GM19238 (cell line): Measurements from ENCODE around the gene PHKG1.
"Not testable (repeated sequence)": the region's sequence is repeated elsewhere in the genome, so short reads cannot be mapped to it uniquely, and the experiment has no call there.

Experiments
- DNase-seq: peaks from one replicate; pipeline ENCODE4 v3.0.0; 2011; ENCODE audit warnings: low spot score; ENCODE audit not compliant: insufficient read length

Gene PHKG1

DNA sequence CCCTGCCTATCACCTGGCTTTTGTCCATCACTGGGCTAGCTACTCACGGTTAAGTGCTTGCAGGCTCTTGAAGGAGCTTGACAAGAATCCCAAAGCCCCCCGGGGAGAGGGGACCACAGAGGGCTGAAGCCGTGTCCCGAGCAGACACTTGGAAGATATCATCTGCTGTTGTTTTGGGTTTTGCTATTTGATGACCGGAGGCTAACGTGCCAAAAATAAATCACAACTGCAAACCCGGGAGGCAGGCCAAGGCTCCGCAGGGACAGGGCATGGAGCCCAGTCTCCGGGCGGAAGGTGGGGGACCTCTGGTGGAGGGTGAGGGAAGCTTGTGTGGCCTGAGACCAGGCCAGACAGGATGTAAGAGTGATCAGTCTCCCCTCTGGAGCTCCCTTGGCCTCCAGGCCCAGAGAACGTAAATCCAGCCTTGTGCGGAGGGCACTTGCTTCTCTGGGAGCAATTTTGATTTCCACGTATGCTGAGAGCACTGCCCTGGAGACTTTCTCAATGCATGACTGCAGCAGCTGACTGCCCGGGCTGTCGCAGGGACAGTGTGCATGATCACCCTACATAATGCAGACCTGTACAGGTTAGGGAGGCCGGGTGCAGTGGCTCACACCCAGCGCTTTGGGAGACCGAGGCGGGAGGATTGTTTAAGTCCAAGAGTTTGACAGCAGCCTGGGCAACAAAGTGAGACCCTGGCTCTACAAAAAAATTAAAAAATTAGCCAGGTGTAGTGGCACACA is at the start of gene PHKG1:
Gene PHKG1 (minus strand): TSS at position 164 of the 743 bp plus-strand sequence. CDS start 4,011 bp downstream, outside the sequence.
- no peak for DNase-seq

GRCh38 chr7:56131062-56131461 is 38.3 kb upstream of the PHKG1 start:
- not testable (repeated sequence) for DNase-seq

- DNase-seq: no peak
These were observed 34.7 kb upstream of the PHKG1 start for GRCh38 chr7:56127241-56127975.

- DNase-seq: no peak
These were observed 33.1 kb upstream of the PHKG1 start for GRCh38 chr7:56125831-56126230.

GRCh38 chr7:56124981-56125380 is 32.2 kb upstream of the PHKG1 start:
- no peak for DNase-seq

DNA sequence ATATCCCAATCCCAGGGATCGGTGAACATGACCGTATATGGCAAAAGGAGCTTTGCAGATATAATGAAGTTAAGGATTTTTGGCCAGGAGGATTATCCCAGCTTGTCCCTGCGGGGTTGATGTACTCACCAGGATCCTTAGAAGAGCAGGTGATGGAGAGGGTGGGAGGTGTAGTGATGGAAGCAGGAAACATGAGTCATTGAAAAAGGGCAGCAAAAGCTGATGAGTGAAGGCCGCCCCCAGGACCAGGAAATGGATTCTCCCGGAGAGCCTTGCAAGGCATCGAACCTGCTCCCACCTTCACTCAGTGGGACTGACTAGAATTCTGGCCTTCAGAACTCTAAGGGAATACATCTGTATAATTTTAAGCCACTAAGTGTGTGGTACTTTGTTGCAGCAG is 28.7 kb upstream of the PHKG1 start:
- no peak for DNase-seq

GRCh38 chr7:56115852-56116538 is 23.2 kb upstream of the PHKG1 start, which contains the start of gene NUPR2:
TSS of gene NUPR2 (minus strand) at chr7:56116417. CDS start at chr7:56116314, 103 bp downstream.
- DNase-seq: no peak

GRCh38 chr7:56112244-56112643 is 19.5 kb upstream of the PHKG1 start:
- not testable (repeated sequence) for DNase-seq

DNA sequence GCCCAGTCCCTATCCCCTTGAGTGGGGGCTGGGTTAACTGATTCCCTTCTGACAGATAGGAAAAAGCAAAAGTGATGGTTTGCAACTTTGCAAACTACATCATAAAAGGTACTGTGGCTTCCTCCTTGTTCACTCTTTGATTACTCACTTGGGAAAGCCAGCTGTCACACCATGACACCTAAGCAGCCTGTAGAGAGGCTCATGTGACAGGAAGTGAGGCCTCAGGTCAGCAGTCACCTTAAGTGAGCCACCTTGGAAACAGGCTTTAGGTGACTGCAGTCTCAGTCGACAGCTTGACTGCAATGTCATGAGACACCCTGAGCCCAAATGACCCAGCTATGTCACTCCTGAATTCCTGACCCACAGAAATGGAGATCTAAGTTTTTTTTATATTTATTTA is 17.9 kb upstream of the PHKG1 start:
- DNase-seq: no peak

DNA sequence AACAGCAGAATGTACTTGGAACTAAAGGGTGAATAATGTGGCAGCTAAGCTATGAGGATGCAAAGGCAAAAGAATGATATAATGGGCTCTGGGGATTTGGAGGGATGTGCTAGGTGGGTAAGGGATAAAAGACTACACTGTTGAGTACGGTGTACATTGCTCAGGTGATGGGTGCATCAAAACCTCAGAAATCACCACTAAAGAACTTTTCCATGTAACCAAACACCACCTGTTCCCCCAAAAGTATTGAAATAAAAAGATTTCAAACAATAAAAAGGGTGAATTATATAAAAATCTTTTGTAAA is 15.2 kb upstream of the PHKG1 start:
- DNase-seq: no peak

DNA sequence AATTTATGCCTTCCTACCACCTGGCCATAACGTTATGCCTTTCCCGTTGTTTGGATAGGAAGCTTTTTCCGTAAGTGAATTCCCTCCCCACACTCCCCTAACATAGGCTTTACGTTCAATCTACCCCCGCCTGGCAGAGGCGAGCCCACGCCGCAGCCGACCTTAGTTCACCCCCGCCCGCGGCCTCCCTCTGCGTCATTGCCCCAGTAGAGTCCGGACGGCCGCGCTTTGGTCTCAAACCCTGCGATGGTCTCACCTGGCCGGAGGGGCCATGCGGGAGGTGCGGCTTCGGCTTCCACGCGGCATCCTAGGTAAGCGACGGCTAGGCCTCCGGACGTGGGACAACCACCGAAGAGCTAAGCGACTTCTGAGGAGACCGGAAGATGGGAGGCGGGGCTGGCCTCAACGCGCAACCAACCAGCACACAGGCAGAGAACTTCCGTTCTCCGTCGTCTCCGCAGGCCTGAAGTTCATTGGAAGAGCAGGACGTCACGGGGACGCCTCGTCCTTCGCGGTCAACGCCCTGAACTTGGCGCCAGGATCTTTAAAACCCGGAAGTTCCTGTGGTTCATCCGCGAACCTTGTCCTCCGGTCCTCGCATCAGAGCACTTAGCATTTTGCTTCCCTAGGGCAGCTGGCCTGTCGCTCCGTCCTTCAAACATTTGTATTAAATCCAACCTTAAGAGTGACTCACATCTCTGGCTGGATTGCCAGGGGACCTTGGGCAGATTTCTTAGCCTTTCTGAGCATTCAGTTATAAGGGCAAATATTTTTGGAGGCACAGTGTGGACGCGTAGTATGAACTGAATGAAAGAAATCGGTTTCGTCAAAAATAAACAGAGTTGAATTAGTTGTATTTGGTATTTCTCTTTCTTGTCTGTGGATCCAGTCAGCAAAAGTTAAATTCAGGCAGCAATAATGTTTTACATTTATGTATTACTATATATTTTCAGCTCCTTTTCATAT is 13.6 kb upstream of the PHKG1 start, which contains the start of gene CHCHD2:
Gene CHCHD2 (minus strand): TSS at position 369 of the 966 bp plus-strand sequence. CDS start 63 bp downstream, at position 306.
- DNase-seq: peak; percentile 96

DNA sequence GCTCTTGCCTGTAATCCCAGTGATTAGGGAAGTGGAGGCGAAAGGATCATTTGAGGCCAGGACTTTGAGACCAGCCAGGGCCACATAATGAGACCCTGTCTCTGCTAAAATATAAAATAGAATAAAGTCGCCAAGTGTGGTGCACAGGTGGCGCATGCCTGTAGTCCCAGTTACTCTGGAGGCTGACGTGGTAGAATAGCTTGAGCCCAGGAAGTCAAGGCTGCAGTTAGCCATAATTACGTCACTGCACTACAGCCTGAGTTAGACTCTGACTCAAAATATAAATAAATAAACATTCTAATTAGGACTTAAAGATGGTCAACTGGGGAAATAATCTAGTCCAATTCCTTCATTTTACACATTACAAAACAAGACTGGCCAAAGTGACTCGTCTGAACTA is 12.8 kb upstream of the PHKG1 start:
- no peak for DNase-seq

DNA sequence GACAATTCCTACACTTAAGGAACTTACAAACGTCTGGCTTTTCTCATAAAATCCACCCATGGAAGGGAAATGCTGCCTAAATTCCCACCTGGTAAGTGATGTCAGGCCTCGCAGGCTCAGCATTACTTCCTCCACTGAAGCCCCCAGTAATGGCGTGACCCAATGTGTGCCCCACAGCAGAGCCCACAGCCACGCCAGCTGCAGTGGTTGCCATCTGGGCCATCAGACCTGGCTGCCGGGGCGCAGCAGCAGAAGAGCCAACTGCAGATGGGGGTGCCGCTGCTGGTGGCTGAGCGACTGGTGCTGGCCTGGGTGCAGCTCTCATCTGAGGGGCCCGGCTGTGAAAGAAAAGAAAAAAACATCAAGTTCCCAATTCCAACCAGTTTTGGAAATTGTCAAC is 11.4 kb upstream of the PHKG1 start:
- not testable (repeated sequence) for DNase-seq

DNA sequence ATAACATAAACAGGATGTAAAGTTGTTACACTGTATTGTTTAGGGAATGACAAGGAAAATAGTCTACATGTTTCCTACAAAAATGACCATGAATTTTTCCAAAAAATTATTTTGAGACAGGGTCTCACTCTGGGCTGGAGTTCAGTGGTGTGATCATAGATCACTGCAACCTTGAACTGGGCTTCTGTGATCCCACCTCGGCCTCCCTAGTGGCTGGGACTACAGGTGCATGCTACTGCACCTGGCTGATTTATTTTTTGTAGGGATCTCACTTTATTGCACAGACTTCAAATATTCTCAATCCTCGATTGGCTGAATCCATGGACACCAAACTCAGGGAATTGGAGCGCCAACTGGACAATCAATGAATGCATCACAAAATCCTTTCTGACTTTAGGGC is 6.9 kb upstream of the PHKG1 start:
- DNase-seq: no peak

DNA sequence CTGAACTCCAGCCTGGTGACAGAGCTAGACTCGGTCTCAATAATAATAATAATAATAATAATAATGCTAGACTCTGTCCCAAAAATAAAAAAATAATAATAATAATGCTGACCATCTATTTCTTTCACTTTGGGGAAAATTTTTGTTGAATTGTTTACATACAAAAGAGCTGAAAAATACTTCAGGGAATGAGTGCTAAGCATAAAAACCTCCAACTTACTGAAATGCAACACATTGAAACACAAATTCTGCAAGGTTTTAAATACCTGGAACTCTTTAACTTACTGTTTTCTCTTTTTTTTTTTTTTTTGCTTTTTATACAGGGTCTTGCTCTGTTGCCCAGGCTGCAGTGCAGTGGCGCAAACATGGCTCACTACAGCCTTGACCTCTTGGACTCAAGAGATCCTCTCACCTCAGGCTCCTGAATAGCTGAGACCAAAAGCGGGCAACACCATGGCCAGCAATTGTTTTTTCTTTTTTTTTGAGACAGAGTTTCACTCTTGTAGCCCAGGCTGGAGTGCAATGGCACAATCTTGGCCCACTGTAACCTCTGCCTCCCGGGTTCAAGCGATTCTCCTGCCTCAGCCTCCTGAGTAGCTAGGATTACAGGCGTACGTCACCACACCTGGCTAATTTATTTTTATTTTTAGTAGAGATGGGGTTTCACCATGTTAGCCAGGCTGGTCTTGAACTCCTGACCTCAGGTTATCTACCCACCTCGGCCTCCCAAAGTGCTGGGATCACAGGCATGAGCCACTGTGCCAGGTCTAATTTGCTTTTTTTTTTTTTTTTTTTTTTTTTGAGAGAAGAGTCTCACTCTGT is 5.6 kb upstream of the PHKG1 start:
- DNase-seq: not testable (repeated sequence)

- DNase-seq: no peak
These were observed 4.9 kb upstream of the PHKG1 start for GRCh38 chr7:56097700-56098099.

DNA sequence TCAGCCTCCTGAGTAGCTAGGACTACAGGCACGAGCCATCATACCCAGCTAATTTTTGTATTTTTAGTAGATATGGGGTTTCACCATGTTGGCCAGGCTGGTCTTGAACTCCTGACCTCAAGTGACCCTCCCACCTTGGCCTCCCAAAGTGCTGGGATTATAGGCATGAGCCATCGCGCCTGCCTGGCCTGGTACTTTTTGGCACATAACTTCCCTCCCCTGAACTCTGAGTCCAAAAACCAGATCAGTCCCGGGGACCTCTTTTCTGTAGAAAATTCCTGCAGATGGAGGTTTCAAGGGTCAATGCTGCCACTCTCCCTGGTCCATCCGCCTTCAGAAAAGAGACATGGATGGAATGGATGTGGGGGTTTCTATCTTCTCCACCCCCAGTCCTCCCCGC is 364 bp downstream of the PHKG1 start:
- not testable (repeated sequence) for DNase-seq

GRCh38 chr7:56091591-56091990 is 1.2 kb downstream of the PHKG1 start:
- DNase-seq: no peak

- DNase-seq: no peak
These were observed 5.3 kb downstream of the PHKG1 start for GRCh38 chr7:56087445-56087844.

DNA sequence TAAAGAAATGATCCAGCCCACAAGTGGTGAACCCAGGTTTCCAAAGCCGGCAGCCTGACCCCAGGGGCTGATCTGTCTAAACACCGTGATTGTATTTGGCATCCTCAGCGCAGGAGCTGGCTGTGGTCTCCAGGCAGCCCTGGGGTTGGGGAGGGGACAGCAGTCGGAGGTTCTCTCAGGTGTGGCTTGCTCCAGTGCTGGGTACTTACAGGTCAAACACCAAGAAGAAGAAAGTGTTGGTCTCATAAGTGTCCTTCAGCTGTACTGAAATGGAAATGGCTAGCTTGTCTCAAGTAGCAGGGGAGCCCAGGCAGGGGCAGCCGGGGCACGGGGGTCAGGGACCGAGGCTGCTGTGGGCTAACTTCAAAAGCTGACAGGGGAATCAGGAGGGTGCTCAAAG is 6.0 kb downstream of the PHKG1 start:
- DNase-seq: no peak
